ENCODE results near the gene SGIP1. TPM values are rescaled to one million over a fixed set of nuclear protein-coding genes. Genes with fewer than 3 reads are reported as not detected.

The SGIP1 gene
- total RNA-seq, 1 experiment from 2014 or later = 1.6 TPM

DNA sequence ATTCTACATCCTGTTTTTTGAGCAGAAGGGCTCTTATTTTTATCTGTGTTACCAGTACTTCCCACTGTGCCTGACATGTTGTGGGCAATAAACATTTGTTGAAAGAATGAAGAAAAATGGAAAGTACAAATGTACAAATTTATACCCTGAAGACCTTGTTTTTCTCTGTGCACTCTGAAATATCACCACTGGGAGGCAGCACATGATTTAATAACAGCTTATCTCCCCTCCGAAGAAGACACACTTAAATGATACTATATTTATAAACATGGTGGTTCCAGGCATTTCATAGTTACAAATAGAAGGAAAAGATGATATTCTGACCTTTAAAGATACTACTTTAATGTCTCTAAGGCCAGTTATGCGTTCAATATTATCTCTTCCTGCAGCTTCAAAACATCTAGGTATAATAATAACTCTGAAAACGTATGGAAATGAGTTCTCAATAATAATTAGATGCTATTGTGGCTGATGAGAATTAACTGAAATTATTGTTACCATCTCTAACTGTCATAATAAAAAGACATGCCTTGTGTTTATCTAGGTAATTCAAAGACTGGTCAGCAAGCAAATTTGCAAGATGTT lies 231.1 kb downstream of the SGIP1 start:
- intact Hi-C loops (cut with micrococcal nuclease; ENCODE audit: unreplicated experiment) = loop anchor here (5.0 to 10.0 kb wide), 3 partner anchors 230 to 737 kb away; no protein-coding TSS in a partner anchor
- CTCF ChIA-PET = interaction anchor here (0.5 to 1.2 kb wide), 5 partner anchors 9 to 447 kb away, joined by 3 to 17 read pairs (median 7); no protein-coding TSS in a partner anchor
- Histone ChIP-seq H3K9me3 (ENCODE audit: low read depth, low read length, poor library complexity, severe bottlenecking) (no peaks in the 10 kb centered on the region), H3K27me3 (replicated peaks; ENCODE audit: insufficient read depth, low read depth, low read length, poor library complexity) (no peaks in the 10 kb centered on the region), H3K27ac (ENCODE audit: low read depth, low read length, poor library complexity, severe bottlenecking) (no peak overlapping the region), H3K4me3 (ENCODE audit: low read depth, low read length, poor library complexity, severe bottlenecking) (no peak overlapping the region), H3K4me1 (ENCODE audit: insufficient read depth, low read length, poor library complexity, severe bottlenecking) (no peaks in the 10 kb centered on the region), H3K36me3 (ENCODE audit: insufficient read depth, low read length, poor library complexity, severe bottlenecking) (no peaks in the 10 kb centered on the region)
- no TSS peak for BruUV-seq (replicated peaks)
- POLR2A ChIA-PET (ENCODE audit: low non-redundant PET) = no interaction called here
- TF ChIP-seq, protein P1, sequence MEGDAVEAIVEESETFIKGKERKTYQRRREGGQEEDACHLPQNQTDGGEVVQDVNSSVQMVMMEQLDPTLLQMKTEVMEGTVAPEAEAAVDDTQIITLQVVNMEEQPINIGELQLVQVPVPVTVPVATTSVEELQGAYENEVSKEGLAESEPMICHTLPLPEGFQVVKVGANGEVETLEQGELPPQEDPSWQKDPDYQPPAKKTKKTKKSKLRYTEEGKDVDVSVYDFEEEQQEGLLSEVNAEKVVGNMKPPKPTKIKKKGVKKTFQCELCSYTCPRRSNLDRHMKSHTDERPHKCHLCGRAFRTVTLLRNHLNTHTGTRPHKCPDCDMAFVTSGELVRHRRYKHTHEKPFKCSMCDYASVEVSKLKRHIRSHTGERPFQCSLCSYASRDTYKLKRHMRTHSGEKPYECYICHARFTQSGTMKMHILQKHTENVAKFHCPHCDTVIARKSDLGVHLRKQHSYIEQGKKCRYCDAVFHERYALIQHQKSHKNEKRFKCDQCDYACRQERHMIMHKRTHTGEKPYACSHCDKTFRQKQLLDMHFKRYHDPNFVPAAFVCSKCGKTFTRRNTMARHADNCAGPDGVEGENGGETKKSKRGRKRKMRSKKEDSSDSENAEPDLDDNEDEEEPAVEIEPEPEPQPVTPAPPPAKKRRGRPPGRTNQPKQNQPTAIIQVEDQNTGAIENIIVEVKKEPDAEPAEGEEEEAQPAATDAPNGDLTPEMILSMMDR (conservative IDR thresholded peaks at IDR 0.05; ENCODE audit: low read depth, low read length) = peak; percentile 81
- no peak for TF ChIP-seq EZH2 (IDR thresholded peaks at IDR 0.05; ENCODE audit: borderline replicate concordance, low read depth, low read length, poor library complexity, severe bottlenecking)
- peak; percentile 65 for DNase-seq (ENCODE audit: low spot score)

DNA sequence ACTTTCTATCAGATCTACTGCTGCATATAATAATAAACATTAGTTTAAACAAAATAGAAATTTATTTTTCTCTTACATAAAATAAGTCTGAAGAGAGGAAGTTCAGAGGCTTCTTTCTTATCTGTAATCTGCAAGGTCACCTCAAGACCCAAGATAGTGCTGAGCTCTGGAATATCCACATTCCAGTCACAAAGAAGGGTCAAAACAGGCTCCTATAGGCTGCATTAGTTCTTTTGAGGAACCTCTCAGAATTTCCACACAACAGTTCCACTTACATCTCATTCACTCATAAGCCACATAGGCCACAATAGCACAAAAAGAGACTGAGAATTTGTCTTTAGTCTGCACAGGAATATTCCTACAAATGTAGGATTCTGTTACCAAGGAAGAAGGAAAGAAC lies 233.7 kb downstream of the SGIP1 start:
- intact Hi-C loops (cut with micrococcal nuclease; ENCODE audit: unreplicated experiment) = loop anchor here (2.0 to 10.0 kb wide), 4 partner anchors 227 to 735 kb away; no protein-coding TSS in a partner anchor
- POLR2A ChIA-PET (ENCODE audit: low non-redundant PET) = no interaction called here

DNA sequence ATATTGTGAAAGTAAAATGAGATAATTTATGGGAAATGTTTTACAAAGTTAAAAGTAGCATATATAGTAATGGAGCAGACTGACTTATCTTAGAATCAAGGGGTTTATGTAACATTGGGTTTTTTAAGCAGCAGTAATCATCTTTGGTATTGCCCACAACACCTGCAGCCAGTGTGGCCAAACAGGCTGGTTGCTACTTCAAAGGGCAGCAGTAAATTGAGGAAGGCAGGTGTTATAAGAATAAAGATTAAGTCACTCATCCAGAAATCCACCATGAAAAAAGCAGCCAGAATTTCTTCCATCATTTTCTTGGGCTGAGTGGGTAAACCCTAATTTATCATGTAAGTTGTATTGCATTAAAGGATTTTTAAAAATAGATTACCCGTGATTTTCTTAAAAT lies 235.0 kb downstream of the SGIP1 start:
- Histone ChIP-seq H3K27ac (ENCODE audit: low read depth, low read length, poor library complexity, severe bottlenecking) (no peak overlapping the region), H3K4me3 (ENCODE audit: low read depth, low read length, poor library complexity, severe bottlenecking) (no peak overlapping the region), H3K9me3 (ENCODE audit: low read depth, low read length, poor library complexity, severe bottlenecking) (no peaks in the 10 kb centered on the region), H3K27me3 (replicated peaks; ENCODE audit: insufficient read depth, low read depth, low read length, poor library complexity) (no peaks in the 10 kb centered on the region), H3K4me1 (ENCODE audit: insufficient read depth, low read length, poor library complexity, severe bottlenecking) (no peaks in the 10 kb centered on the region), H3K36me3 (ENCODE audit: insufficient read depth, low read length, poor library complexity, severe bottlenecking) (no peaks in the 10 kb centered on the region)
- no TSS peak for BruUV-seq (replicated peaks)
- intact Hi-C loops (cut with micrococcal nuclease; ENCODE audit: unreplicated experiment) = loop anchor here (5.0 to 10.0 kb wide), 3 partner anchors 226 to 733 kb away; no protein-coding TSS in a partner anchor
- no peak for DNase-seq (ENCODE audit: low spot score)
- no peak for TF ChIP-seq EZH2 (IDR thresholded peaks at IDR 0.05; ENCODE audit: borderline replicate concordance, low read depth, low read length, poor library complexity, severe bottlenecking)
- TF ChIP-seq, protein P1 (conservative IDR thresholded peaks at IDR 0.05; ENCODE audit: low read depth, low read length) = no peak
- ChIA-PET CTCF (interaction anchor here (0.7 kb wide), 1 partner anchor 357 kb away, joined by 3 read pairs; no protein-coding TSS in a partner anchor), POLR2A (ENCODE audit: low non-redundant PET) (no interaction called here)

More for the DNA sequence above, 233.7 kb downstream of the SGIP1 start:
- H3K4me1 ChIP-seq (ENCODE audit: insufficient read depth, low read length, poor library complexity, severe bottlenecking) = no peaks in the 10 kb centered on the region
- H3K27me3 ChIP-seq (replicated peaks; ENCODE audit: insufficient read depth, low read depth, low read length, poor library complexity) = no peaks in the 10 kb centered on the region
- H3K9me3 ChIP-seq (ENCODE audit: low read depth, low read length, poor library complexity, severe bottlenecking) = no peaks in the 10 kb centered on the region
- CTCF ChIA-PET = no interaction called here
- no peak overlapping the region for H3K27ac ChIP-seq (ENCODE audit: low read depth, low read length, poor library complexity, severe bottlenecking)
- TF ChIP-seq, protein P1 (conservative IDR thresholded peaks at IDR 0.05; ENCODE audit: low read depth, low read length) = no peak
- BruUV-seq (replicated peaks) = no TSS peak
- DNase-seq (ENCODE audit: low spot score) = no peak
- H3K36me3 ChIP-seq (ENCODE audit: insufficient read depth, low read length, poor library complexity, severe bottlenecking) = no peaks in the 10 kb centered on the region
- no peak overlapping the region for H3K4me3 ChIP-seq (ENCODE audit: low read depth, low read length, poor library complexity, severe bottlenecking)
